ENCODE measurements around the gene DHH.
"Not testable (repeated sequence)": the region's sequence is repeated elsewhere in the genome, so short reads cannot be mapped to it uniquely, and the experiment has no call there.

The DHH gene

GRCh38 chr12:49094160-49094974 lies at the start of gene DHH:
Gene DHH, minus strand, starts transcription at chr12:49094801. Its CDS starts 289 bp downstream, at chr12:49094512.
- DNase-seq = no peak

- DNase-seq = no peak
Measured at GRCh38 chr12:49144384-49144783, 49.8 kb upstream of the DHH start.

GRCh38 chr12:49138999-49139398 lies 44.4 kb upstream of the DHH start:
- DNase-seq = no peak

- DNase-seq = no peak
Measured at GRCh38 chr12:49138587-49138986, 44.0 kb upstream of the DHH start.

- DNase-seq = no peak
Measured at GRCh38 chr12:49137476-49137875, 42.9 kb upstream of the DHH start.

GRCh38 chr12:49136997-49137396 lies 42.4 kb upstream of the DHH start:
- DNase-seq = not testable (repeated sequence)

GRCh38 chr12:49133590-49133989 lies 39.0 kb upstream of the DHH start:
- DNase-seq = no peak

GRCh38 chr12:49133014-49133413 lies 38.4 kb upstream of the DHH start:
- DNase-seq = no peak

- DNase-seq = no peak
Measured at GRCh38 chr12:49131894-49132461, 37.4 kb upstream of the DHH start.

- DNase-seq = peak; percentile 76
Measured at GRCh38 chr12:49131051-49131893, 36.7 kb upstream of the DHH start, which contains the start of gene TUBA1B. Gene TUBA1B, minus strand, starts transcription at chr12:49131395. Its CDS starts 95 bp downstream, at chr12:49131300.

GRCh38 chr12:49130151-49131050 lies 35.8 kb upstream of the DHH start:
- peak; percentile 80 for DNase-seq

- DNase-seq = no peak
Measured at GRCh38 chr12:49129332-49130150, 34.9 kb upstream of the DHH start.

- not testable (repeated sequence) for DNase-seq
Measured at GRCh38 chr12:49127971-49128370, 33.4 kb upstream of the DHH start.

GRCh38 chr12:49126852-49127763 lies 32.5 kb upstream of the DHH start:
- no peak for DNase-seq

- no peak for DNase-seq
Measured at GRCh38 chr12:49121047-49121696, 26.6 kb upstream of the DHH start.

- no peak for DNase-seq
Measured at GRCh38 chr12:49111206-49111605, 16.6 kb upstream of the DHH start.

GRCh38 chr12:49110464-49111155 lies 16.0 kb upstream of the DHH start, which contains the start of gene LMBR1L:
Gene LMBR1L, minus strand, starts transcription at chr12:49110847. Its CDS starts 292 bp downstream, at chr12:49110555.
- DNase-seq = peak; percentile 87

- DNase-seq = no peak
Measured at GRCh38 chr12:49109641-49110463, 15.3 kb upstream of the DHH start.

All from NCI-H1048 (cell line).